Stimulated activated CD8-positive, alpha-beta memory T cell treated with anti-CD3 and anti-CD28 coated beads, Interleukin-4, amount 100 ng/mL, for 24 hours (primary cell): ENCODE data around the gene ACTC1.
"Not testable (repeated sequence)": the region's sequence is repeated elsewhere in the genome, so short reads cannot be mapped to it uniquely, and the experiment has no call there.

Source experiments
- DNase-seq: peaks from one replicate; pipeline ENCODE4 v3.0.0-alpha.2; 2020; ENCODE audit warnings: low read depth

ACTC1 gene

DNA sequence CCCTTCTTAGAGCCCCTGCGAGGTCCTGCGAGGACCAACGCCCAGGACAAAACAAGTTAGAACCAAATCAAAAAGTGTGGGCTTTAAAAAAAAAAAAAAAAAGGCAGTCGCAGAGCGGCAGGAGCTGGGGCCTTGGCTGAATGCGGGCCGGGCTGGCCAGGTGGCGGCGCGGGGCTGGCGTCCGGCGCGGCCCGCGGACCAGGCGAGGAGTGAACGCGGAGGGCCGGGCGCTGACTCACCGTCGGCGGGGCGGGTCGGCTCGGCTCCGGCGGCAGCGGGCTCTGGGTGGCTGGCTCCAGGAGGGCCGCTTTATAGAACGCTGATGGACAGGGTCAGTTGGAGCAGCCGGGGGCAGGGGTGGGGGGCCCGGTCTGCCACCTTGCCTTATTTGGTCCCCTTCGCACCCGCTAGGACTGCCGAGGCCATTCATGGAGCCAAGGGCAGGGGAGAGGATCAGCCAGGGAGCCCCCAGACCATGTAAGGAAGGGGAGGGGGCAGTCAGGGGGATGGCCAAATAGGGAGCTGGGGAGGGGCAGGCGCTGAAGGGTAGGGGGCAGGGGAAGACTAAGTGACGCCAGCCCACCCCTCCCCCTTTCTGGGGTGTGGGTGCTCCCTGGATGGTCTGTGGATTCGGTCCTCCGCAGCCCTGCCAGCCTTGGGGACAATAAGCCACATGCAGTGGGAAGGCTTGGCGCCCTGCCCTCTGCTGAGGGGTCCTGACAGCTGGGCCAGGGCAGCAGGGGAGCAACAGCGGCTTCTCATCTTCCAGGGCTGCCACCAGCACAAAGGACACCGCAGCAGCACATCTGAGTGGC lies at the start of gene ACTC1:
Gene ACTC1 (minus strand): TSS at position 283 of the 815 bp plus-strand sequence. CDS start 741 bp downstream, outside the sequence.
- no peak for DNase-seq

DNA sequence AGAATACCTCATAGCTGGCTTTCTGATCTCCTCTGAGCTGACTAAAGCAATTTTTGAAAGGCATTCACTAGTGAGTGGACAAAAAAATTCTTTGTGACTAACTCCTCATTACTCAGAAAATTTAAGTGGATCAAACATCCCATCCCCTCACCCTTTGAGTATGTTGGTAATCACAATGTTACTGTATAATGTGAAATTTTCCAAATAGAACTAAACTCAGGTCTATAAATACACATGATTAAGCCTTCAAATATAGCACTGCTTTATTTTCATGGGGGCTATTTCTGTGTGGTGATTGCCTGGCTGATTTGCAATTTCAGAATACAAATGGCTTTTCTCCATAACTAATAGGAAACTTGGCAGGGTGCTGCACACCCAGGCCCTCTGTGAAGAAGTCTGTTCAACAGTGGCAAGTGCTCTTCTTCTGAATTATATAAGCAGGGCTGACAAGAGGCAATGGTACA lies 45.9 kb upstream of the ACTC1 start:
- DNase-seq: no peak

DNA sequence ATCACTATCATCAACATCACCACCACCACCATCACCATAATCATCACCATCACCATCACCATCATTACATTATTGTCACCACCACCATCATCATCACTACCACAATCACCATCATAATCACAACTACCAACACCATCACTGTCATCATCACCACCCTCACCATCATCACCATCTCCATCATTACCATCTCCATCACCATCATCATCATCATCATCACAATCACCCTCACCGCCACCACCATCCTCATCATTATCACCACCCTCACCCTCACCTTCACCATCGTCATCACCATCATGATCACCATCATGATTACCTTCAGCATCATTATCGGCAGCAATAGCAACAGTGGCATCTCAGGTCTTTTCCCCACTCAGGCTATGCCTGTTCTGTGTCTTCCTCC lies 42.9 kb upstream of the ACTC1 start:
- no peak for DNase-seq

DNA sequence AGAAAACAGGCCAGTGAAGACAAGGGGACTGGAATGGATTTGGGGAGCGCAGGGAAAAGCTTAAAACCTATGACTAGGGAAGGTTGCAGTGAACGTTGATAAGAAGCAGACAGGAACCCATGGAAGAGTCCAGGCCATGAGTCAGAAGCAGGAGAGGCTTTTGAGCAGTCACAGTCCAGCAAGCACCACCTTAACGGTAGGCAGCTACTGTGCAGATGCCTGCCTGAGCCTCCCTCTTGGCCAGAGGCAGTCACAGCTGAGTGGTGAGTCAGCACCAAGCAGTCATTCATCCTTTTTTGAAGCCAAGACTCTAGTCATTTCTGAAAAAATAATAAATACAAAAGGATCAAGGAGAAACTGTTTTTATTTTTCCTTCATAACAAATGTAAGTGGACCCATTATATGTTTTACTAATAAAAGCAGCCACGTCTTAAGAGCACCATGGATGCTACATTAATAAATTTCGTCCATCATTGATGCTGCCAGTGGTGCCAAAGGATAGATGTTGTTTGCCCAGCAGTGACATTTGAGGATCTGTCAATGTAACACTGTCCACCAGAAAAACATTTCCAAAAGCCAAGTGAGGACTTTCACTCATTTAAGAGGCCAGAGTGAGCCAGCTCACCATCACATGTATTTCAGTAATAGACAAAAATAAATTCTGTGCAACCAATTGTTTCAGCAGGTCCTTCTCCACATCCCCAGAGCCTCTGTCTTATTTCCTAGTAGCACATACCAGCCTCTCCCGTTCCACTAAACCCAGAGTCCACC lies 42.1 kb upstream of the ACTC1 start:
- no peak for DNase-seq

DNA sequence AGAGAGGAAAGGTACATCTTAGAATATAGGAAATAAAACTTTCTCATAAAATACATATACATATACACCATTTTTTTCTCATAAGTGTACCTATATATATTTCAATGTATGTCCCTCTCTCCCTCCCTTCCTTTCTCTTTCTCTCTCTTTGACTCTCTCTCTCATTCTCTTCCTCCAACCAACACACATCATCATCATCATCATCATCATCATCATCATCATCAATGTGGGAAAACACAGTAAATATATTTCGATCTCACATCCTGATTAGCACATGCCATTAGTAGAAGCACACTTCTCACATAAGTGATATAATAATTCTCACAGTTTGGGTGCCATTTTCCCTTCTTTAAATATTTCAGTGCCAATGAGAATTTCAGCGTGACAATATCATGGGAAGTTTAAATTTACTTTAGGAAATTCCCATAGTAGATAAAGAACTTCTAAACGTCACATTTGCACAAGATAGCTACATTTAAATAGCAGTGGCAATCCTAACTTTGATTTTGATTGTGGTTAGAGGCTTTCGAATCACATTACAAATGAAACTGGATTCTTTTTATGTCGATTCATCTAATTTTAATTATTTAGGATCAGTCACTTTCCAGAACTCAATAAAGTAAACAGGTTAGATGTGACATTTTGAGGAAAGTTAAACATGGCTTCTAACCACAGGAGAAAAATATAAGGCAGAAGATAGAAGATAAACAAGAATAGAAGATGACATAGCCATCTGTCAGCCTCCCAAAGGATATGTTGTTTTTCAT lies 33.0 kb upstream of the ACTC1 start:
- no peak for DNase-seq

DNA sequence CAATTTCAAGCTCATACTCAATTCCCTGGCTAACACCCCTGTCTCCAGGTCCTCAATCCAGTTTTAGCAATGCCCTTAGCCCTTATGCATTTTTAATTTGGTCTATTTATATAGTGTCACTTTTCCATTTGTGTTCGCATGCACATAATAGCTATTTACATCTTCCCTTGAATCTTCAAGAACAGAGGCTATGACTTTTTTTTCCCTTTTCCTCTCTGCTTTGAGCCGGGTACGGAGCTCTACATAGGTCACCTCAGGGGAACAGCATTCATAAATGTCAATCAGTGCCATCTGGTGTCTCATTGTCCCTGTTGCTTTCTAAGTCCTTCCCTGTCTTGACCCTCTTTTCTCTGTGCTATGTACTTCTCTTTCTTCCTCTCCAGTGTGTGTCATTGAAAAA lies 26.5 kb upstream of the ACTC1 start:
- DNase-seq: no peak

DNA sequence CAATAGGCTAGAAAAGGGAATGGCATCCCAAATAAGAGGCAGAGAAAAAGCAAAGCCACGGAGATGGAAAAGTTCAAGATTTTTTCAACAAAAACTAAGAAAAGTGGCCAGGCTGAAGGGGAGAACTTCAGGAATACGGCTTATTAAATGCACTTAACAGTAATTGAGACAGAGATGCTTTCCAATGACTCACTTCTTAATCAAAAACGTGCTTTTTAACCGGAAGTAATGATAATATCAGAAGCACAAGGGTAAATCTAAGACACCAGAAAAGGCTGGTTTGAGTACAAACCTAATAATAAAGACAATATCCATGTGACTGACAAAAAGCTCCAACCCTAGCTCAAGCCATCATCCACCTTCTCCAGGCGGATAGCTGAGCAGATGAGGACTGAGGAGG lies 24.8 kb upstream of the ACTC1 start:
- no peak for DNase-seq

DNA sequence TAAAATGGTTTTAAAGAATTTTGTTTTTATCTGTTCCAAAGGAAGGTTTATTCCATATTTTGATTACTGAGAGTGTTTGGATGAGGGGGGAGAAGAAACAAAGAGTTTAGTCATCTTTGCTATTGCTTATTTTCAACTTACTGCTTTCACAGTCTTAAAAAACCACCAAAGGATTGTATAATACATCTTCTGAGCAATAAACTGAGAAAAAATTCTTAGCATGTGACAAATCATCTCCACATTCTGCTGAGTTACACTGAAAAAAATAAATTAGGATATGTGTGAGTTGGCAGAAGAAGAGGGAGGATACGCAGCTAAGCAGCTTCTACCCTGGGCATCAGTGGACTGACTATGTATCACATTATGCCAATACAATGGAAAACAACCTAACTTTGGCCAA lies 23.2 kb upstream of the ACTC1 start:
- no peak for DNase-seq

DNA sequence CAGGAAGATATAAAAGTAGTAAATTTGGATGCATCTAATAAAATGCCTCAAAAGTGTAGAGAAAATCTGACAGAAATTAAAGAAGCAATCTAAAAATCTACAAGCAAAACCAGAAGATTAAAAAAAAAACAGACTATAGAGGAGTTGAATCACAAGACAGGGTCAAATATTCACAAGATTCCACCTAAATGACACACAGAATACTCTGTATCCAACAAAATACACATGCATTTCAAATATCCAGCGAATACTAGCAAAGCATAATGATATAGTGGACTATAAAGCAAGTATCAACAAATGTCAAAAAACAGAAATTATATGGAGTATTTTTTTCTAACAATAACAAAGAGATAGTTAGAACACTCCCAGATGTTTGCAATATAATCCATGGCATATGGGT lies 20.5 kb upstream of the ACTC1 start:
- DNase-seq: no peak

DNA sequence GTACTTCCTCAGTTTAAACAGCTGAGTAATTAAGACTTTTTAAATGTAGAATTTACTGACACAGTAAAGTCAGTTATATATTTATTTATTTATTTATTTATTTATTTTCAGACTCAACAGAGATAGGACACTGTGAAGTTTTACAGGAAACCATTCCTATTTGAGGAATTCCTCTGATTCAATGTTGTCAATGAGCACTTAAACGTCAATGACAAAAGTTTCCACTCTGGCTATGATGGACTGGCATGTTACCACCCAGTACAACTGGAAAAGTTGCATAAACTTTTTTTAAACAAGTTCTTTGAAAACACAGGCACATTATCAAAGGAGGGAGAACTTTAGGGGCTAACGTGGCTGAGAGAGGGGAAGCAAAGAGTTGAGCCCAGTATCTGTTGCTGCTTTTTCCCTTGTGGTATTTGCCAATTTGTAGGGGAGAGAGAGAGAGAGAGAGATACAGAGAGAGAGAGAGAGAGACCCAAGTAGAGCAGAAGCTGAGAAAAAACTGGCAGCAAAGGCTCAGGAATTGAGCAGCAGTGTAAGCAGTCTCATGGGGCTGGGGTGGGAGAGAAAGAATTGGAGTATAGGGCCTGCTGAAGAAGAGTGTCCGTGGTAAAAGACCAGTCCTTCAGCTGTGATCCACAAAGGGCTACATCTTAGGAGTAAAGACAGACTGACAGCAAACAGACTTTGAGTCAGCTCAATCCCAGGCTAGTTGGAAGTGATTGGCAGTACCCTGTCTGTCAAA lies 18.3 kb upstream of the ACTC1 start:
- DNase-seq: no peak

DNA sequence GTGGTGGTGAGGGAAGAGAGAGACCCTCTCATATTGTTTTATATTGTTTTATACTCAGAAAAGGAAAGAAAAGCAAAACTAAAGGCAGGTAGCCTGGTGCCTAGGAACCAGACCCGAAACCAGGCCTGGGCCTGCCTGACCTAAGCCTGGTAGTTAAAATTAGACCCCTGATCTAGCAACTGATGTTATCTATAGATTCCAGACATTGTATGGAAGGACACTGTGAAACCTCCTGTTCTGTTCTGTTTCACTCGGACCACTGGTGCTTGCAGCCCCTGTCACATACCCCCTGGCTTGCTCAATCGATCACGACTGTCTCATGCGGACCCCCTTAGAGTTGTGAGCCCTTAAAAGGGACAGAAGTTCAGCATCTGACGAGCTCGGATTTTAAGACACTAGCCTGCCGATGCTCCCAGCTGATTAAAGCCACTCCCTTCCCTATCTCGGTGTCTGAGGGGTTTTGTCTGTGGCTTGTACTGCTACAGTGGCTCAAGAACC lies 17.6 kb upstream of the ACTC1 start:
- not testable (repeated sequence) for DNase-seq

DNA sequence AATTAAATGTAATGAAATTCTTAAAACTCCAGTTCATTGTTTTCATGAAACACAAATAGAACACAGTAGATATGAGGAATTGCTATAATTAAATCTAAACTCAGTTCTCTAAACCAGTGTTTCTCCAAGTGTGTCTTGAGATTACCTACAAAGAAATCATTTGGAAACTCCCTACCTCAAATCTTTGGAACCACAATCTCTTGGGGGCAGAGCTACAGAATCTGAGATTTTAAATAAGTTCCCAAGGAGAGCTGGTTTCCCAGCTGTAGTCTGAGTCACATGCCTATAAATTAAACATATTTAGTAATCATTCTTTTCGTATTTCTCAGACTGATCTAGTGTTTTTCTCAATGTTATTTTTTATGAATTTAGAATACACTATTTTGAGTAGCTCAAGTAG lies 17.0 kb upstream of the ACTC1 start:
- no peak for DNase-seq

DNA sequence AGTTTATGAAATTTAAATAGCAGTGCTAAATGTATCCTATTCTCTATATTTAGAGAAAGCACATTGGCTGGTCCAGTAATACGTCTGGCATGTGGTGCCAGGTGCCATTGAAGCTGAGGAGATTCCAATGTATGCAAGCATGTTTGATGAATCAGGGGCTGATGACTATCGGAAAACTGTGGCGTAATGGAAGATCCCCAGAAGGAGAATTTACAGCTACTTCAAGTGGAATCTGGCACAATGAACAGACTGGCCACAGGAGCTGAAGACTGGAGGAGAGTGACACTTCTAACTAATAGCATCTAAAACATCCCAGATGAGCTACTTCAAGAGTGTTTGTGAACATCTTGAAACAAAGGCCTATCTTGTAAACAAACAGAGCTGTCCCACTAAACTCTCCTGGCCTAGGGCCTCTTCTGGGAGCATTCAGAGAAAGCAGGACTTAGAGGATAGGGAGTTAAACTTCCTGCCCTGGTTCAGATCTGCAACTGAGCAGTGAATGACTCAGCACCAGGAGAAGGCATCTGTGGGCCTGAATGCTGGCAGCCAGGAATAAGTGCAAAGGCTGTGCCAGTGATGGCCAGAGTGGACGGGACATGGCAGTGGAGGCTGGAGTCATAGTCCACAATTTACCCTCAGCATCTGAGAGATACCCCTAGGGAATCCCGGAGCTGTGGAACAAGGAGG lies 15.2 kb upstream of the ACTC1 start:
- DNase-seq: no peak

DNA sequence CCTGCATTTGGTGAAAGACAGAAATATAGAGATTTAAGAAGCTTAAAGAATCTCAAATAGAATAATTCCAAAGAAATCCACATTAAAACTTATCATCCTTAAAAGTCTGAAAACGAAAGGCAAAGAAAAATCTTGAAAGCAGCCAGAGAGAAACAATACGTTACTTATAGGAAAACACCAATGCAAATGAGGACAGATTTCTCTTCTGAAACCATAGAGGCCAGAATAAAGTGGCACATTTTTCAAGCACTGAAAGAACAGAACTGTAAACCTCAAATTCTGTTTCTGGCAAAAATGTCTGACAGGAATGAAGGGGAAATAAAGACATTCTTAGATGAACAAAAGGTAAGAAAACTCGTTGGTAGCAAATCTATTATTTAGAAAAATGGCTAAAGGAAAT lies 13.8 kb upstream of the ACTC1 start:
- no peak for DNase-seq

DNA sequence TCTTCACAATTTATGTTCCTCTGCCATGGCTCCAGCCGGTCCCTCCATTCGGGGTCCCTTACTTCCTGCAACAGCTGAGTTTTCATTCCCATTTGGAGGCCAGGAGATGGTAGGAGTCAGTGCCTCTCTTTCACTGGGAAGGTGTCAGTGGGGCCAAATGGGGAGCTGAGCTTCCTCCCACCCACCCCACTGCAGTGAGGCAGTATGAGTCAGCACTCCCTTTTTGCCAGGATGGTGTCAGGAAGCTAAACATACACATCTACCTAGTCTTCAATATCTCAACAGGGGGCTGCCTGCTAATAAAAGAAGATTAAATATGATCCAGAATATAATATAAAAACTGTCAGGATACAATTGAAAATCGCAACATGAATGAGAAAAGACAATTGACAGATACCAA lies 12.7 kb upstream of the ACTC1 start:
- no peak for DNase-seq

DNA sequence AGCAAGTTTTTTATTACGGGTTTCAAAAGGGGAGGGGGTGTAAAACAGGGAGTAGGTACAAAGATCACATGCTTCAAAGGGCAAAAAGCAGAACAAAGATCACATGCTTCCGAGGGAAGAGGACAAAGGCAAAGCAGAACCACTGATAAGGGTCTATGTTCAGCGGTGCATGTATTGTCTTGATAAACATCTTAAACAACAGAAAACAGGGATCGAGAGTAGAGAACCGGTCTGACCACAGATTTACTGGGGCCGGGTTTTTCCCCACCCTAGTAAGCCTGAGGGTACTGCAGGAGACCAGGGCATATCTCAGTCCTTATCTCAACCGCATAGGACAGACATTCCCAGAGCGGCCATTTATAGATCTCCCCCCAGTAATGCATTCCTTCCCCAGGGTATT lies 11.9 kb upstream of the ACTC1 start:
- not testable (repeated sequence) for DNase-seq

DNA sequence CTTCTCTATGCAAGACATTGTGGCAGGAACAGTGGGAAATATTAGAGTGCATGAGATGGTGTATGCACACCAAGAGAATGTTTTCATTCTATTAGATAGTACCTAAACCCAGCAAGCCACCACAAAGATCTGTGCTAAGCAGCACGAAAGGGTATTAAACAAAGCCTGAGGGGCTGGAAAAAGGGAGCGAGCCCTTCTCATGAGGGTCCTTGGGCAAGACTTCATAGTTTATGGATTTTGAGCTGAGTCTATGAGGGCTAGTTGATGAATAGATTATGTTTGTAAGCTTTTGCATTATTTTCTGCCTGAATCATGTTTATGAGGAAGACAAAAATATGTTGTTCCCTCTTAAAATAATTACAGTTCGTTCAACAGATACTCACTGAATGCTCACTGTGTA lies 9.4 kb upstream of the ACTC1 start:
- no peak for DNase-seq

DNA sequence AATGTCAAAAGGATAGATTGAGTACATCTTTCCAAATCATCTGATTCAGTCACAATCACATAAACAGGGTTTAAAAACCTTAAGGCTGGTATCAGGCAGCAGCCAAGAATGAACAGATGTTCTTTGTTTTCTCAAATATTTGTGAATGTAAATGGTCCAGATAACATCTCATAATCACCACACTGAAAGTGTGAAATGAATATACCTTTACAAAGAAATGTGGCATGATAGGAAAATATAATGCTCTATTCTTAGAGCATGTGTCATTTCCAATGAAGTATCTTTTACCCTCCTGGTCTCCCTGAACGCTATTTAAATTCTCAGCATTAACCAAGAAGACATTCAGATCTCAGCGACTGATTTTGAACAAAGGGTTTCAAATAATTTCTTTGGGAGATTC lies 8.8 kb upstream of the ACTC1 start:
- no peak for DNase-seq

DNA sequence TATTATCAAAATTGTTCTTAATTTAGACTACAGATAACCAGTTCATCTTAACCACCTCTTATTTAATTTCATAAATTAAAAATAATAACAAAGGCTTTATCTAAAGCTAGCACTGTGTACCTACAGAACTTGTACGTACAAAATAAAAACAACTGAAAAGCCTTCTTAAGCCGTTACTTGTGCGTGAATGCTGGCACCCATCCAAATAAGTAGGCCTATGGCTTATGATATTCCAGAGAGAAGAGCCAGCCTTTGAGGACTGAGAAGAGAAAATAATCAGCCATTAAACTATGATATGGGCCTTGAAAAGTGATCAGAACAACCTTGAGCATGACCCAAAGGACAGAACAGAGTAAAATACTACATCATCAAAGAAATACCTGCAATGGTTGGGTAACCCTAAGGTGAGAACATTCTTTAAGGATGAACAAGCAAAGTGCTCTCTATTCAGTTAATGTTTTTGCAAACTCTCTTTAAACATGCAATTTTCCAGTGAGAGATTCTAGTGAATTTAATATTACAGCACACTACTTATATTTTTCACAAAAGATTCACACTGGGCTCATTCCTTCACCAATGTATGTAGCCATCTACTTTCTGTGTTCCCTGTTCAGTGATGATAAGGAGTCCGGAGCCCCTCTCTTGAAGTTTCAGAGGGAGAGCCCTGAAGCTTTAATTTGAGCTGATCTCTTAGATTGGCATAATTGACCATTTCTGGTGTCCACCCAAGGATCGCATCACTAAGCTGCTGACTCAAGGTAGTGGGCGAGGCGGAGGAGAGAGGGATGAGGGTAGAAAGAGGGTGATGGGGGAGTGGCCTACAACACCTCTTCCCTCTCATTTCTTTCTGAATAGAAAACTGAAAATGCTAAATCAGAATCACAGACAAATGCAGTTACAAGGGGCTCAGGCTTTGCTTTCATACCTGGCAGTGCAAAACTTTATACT lies 7.7 kb upstream of the ACTC1 start:
- DNase-seq: no peak

DNA sequence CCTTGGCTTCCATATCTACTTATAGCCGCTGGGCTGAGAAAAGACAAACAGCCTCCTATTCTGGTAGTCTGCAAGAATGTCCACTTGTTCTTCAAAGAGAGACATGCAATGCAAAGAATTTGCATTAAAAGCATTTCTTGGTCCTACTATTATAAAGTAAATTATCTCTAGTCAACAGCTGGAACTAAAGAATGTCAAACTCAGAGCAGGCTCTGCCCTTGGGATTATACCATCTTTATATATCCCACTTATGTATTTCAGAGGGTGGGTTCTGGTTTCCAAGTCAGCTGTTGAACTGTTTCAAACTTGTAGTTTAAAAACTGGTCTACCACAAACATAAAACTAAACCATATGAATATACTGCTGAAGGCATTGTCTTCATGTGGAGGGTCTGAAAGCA lies 7.0 kb upstream of the ACTC1 start:
- no peak for DNase-seq
